Stimulated activated naive B cell treated with anti-CD40 and anti-IgM and Interleukin-4, amounts not matched to agents 10 μg/mL and 1 μg/mL and 100 μg/mL, for 72 hours (primary cell): ENCODE data around the gene APOBEC3F.

Source experiments
- ATAC-seq, 2 donors: fragments of 150-1000 bp; cut with Tn5 transposase; replicated peaks; 2 replicates each; pipeline ENCODE4 v1.10.0; 2021; ENCODE audit warnings: moderate library complexity in 1 of 2
- DNase-seq: peaks from one replicate; pipeline ENCODE4 v3.0.0; 2021
- H3K27ac Mint-ChIP-seq: one replicate; pipeline ENCODE4 v1.8.0; 2022; ENCODE audit warnings: mild to moderate bottlenecking, mixed read lengths
- H3K27me3 Mint-ChIP-seq, 2 donors: one replicate each; pipeline ENCODE4 v1.8.0; 2022; ENCODE audit warnings: mixed read lengths in 2 of 2
- H3K36me3 Mint-ChIP-seq, 2 donors: one replicate each; pipeline ENCODE4 v1.8.0; 2022; ENCODE audit warnings: mixed read lengths in 2 of 2, mild to moderate bottlenecking in 1 of 2
- H3K4me1 Mint-ChIP-seq, 2 donors: one replicate each; pipeline ENCODE4 v1.8.0; 2022; ENCODE audit warnings: mixed read lengths in 2 of 2, mild to moderate bottlenecking in 1 of 2
- H3K4me3 Mint-ChIP-seq, 2 donors: one replicate each; pipeline ENCODE4 v1.8.0; 2022; ENCODE audit warnings: mild to moderate bottlenecking in 2 of 2, mixed read lengths in 2 of 2, moderate library complexity in 1 of 2
- H3K9me3 Mint-ChIP-seq, 2 donors: one replicate each; pipeline ENCODE4 v1.8.0; 2022; ENCODE audit warnings: mixed read lengths in 2 of 2, mild to moderate bottlenecking in 1 of 2

Gene APOBEC3F

GRCh38 chr22:39103431-39103830 lies 62.8 kb downstream of the APOBEC3F start:
- Mint-ChIP-seq H3K27ac (peak overlapping the region; percentile 68), H3K9me3 (no peaks in the 10 kb centered on the region), H3K36me3 (no peaks in the 10 kb centered on the region), H3K4me1 (peaks cover 25 to 40% of the 10 kb centered on the region in 2 donors), H3K4me3 (no peak overlapping the region), H3K27me3 (no peaks in the 10 kb centered on the region)
- no peak for ATAC-seq
- no peak for DNase-seq
